PC-3 (cell line): Measurements from ENCODE around the gene PLOD2.

Experiments used
- EZH2 ChIP-seq: fragments of 300-600 bp; sonication (generic); IDR thresholded peaks from one replicate; pipeline ENCODE4 v1.6.1; 2017; ENCODE audit warnings: antibody characterized with exemption, mild to moderate bottlenecking, low read length; ENCODE audit not compliant: unreplicated experiment
- EZH2phosphoT487 ChIP-seq: fragments of 300-600 bp; sonication (generic); IDR thresholded peaks from 2 replicates; pipeline ENCODE4 v1.6.1; 2018; ENCODE audit warnings: mild to moderate bottlenecking, antibody characterized with exemption, low read length, borderline replicate concordance
- TF ChIP-seq, protein P1 (sequence below): fragments of 300-600 bp; sonication (generic); conservative IDR thresholded peaks from 2 replicates; pipeline ENCODE4 v1.5.1; 2017; ENCODE audit warnings: antibody characterized with exemption, low read depth, mild to moderate bottlenecking, low read length

GRCh38 chr3:146177072-146177471 is 16.1 kb upstream of the PLOD2 start:
- TF ChIP-seq, protein P1, sequence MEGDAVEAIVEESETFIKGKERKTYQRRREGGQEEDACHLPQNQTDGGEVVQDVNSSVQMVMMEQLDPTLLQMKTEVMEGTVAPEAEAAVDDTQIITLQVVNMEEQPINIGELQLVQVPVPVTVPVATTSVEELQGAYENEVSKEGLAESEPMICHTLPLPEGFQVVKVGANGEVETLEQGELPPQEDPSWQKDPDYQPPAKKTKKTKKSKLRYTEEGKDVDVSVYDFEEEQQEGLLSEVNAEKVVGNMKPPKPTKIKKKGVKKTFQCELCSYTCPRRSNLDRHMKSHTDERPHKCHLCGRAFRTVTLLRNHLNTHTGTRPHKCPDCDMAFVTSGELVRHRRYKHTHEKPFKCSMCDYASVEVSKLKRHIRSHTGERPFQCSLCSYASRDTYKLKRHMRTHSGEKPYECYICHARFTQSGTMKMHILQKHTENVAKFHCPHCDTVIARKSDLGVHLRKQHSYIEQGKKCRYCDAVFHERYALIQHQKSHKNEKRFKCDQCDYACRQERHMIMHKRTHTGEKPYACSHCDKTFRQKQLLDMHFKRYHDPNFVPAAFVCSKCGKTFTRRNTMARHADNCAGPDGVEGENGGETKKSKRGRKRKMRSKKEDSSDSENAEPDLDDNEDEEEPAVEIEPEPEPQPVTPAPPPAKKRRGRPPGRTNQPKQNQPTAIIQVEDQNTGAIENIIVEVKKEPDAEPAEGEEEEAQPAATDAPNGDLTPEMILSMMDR, result no peak
- TF ChIP-seq EZH2phosphoT487, result no peak
- no peak for TF ChIP-seq EZH2
